HG03103 (cell line): Measurements from ENCODE around the gene YIPF3.
"Not testable (repeated sequence)": the region's sequence is repeated elsewhere in the genome, so short reads cannot be mapped to it uniquely, and the experiment has no call there.

ENCODE experiments used
- ATAC-seq: cut with Tn5 transposase; IDR thresholded peaks from one replicate; pipeline ENCODE4 v1.9.1; 2021; ENCODE audit warnings: low read depth; ENCODE audit not compliant: unreplicated experiment

YIPF3 gene

DNA sequence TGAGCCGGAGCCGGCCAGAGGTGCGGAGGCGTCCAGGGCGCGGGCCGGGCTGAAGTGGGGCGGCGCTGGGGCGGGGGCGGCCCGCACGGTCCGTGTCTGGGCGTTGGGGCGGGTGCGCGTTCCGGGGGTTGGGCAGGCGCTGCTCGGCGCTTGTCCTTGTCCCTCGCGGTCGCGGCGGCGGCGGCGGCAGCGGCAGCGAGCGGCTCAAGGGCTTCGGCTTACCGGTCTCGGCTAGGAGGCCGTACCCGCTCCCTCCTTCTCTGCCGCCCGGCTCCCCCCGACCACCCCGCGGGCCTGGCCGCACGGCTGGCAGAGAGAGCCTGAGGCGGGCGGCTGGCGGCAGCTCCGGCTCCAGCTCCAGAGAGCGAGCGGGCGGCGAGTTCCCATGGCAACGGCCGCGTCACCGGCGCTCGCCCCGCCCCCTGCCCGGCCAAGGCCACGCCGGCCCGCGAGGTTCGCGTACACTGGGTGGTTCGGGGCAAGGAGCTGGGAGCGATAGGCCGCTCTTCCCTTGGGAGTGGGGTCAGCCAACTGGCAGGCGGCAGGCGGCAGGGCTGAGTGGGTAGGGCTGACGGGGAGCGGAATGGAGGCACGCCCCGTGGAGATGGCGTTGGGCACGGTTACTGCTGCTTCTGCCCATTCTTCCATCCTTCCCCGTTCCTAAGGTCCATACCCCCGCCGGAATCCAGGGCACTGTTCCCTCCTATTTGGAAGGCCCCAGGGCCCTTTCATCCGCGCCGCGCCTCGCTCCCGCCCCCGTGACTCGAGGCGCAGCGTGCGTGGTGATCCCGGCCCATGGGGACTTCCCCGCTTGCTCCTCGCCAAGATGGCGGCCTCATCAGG, 6.5 kb downstream of the YIPF3 start, which contains the start of gene LRRC73:
TSS of gene LRRC73 (minus strand) at position 363 of the 843 bp plus-strand sequence. CDS start 561 bp downstream, outside the sequence.
- ATAC-seq: no peak

DNA sequence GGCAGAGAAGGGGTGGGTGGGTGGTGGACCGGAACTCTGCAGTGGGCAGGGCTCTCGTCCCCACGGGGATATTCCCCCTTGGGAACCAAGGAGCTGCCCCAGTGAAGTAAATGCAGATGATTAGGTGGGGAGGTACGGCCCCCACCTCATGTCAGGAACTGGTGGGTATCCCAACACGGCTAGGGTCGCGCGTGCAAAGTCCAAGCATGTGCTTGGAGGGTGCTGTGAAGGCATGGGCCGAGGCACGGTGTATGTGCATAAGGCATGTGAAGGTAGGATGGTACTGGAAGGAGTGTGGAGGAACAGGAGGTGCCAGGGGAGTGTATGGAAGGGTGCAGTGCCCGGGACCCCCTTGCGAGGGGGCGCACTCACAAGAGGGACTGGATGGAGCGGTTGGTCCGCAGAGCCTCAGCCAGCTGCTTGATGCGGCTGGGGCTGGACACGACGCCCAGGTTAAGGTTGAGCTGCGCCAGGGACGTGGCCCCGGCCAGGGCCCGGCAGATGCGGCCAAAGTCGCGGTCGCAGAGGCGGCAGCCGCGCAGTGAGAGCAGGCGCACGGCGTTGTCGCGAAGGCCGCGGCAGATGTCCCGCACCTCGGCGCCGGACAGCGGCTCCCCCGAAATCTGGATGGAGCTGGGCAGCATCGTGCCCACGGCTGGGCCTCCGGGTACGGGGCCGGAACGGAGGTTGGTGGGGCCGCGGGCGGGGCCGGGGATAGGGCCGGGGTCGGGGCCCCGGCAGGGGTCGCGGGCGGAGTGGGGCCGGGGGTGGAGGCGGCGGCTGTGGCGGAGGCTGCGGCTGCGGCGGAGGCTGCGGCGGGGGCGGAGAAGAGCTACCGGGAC, 7.4 kb downstream of the YIPF3 start:
- no peak for ATAC-seq

DNA sequence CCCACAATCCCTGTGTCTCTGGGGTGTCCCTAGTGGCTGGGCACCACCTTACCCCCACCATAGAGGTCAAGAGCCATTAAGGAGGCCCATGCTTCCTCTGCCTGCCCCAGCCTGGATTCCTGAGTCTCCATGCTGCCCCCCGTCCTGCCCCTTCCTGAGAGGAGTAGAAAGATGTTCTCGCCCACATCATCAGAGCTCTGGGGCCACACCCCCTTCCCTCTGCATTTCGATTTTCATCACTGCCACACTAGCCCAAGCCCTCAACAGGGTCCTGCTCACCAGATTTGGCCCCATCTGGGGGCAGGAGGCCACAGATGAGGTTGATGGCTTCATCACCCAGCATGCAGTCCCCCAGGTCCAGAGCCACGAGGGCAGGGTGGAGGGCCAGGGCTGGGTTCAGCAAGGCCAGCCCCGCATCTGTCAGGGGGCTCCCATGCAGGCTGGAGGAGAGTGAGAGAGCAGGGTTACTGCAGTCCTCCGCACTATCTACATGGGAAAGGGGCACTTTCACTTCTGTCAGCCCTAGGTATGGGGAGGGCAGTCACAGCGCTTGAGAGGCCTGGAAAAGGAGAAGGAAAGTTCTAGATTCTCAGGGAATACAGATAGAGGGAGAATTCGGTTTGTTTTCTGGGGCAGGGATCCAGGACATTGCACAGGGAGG, 8.1 kb downstream of the YIPF3 start:
- ATAC-seq: no peak

- ATAC-seq: no peak
Observed at GRCh38 chr6:43506667-43507471, 9.9 kb downstream of the YIPF3 start.

DNA sequence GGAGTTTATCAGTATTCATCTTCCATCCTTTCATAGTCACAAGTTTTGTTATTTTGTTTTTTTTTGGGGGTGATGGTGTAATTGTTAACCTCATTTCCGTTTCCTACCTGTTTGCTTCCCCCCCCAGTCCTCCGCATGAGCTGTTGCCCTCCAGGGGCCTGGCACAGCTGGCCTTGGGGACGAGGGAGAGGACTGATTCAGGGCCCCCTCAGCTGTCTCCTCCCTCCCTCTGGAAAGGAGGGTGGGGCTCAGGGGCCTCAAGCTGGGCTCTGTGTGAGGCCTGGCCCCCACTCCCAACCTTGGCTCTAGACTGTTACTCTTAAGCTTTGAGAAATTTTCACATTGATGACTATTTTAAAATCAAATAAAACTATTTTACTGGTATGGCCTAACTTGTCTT, 10.6 kb downstream of the YIPF3 start:
- no peak for ATAC-seq

DNA sequence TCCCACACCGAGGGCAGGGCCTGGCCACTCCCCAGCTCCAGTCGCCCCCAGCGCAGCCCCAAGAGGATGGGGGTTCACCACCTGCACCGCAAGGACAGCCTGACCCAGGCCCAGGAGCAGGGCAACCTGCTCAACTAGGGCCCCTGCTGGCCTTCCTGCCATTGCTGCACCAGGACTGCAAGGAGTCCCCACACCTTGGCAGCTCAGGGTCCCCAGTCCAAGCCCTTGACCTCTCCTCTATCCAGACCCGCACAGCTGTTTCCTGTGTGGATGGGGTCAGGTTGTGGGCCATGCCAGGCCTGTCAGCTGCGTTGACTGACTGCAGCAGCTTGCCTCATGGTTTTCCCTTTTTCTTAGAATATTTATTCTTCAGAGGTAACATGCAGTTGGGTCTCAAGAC, 11.0 kb downstream of the YIPF3 start:
- no peak for ATAC-seq

- ATAC-seq: no peak
Observed at GRCh38 chr6:43504756-43505593, 11.8 kb downstream of the YIPF3 start.

- ATAC-seq: no peak
Observed at GRCh38 chr6:43503443-43503842, 13.3 kb downstream of the YIPF3 start.

DNA sequence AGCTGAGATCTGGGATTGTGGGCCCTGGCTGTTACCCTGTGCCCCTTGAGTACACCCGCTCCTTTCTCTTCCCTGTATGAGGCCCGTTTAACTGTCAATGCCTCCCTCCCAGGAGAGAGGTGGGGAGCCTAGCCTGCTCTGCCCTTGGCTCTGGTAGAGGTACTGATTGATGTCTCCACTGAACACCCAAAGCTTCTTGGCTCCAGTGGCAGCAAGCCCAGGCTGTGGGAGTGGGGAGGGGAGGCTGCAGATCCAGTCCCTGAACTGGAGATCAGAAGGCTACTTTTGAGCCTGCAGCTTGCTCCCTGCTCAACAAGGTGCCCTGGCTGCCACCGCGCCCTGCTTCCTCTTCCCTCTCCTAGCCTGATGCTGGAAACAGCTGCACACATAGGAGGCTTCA, 14.1 kb downstream of the YIPF3 start:
- ATAC-seq: no peak

DNA sequence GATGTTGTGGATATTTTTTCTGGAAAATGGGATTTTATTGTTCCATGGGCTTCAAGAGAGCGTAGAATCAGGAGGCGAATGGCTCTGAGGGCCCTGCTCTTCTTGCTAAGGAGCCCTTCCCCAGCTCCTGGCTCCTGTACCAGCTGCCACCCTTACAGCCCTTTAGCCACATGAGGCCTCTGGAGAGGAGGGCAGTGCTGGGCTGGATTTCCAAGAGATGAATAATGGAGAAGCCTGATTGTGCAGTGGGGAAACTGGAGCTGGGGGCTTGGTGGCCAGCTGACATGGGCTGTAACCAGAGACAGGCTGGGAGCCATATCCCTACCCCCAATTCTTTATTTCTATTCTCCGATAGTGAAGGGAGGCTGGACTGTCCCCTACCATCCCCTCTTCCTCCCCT, 15.8 kb downstream of the YIPF3 start:
- no peak for ATAC-seq

GRCh38 chr6:43499028-43499815, 17.5 kb downstream of the YIPF3 start:
- ATAC-seq: no peak

- not testable (repeated sequence) for ATAC-seq
Observed at GRCh38 chr6:43498291-43498690, 18.4 kb downstream of the YIPF3 start.

DNA sequence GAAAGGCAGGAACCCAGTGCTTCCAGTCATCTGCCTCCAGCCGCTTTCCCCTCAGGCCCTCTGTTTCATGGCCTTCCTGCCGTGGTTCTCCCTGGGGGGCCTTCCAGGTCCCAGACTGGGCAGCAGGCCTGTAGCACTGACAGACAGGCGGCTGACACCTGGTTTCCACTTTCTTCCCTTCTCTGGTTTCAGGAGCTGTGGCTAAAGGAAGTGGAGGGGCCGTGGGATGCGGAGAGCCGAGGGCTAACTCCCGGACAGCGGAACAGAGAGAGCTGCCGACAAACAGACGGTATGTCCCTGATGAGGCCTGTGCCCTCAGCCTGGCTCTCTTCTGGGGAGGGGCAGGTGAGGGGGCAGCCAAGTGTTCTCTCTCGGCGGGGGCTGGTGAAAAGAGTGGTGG, 19.0 kb downstream of the YIPF3 start:
- no peak for ATAC-seq

- ATAC-seq: no peak
Observed at GRCh38 chr6:43497129-43497396, 19.7 kb downstream of the YIPF3 start.

DNA sequence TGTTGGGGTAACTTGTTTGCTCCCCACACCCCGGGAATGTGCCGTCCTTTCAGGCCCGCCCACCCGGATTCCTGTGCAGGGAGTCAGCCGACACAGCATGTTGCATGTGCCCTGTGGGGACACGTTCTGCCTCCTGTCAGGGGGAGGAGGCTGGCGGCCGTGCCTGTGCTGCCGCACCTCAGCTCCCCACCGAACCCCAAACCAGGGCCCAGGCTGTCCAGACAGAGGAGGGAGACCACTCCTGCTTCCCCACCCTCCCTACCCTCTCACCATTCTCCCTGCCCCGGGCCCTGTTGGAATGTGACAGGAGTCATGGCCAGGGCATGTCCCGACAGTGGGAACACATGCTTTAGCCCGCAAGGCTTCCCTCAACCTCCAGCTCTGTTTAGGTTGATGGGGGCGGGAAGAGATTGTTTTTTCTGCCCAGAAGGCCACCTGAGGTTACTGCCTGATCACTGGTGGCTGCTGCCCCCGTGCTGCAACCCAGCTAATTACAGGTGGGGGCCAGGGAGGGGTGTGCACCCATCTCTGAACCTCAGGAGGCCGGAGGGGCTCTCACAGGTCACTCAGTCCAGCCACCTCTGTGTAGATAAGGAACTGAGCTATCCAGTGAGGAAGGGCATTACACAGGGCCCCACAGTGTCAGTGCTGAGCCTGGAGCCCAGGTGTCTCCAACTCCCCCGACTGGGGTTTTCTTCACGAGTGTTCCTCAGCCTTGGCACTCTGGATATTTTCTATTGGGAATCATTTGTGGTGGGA, 20.2 kb downstream of the YIPF3 start:
- ATAC-seq: no peak

DNA sequence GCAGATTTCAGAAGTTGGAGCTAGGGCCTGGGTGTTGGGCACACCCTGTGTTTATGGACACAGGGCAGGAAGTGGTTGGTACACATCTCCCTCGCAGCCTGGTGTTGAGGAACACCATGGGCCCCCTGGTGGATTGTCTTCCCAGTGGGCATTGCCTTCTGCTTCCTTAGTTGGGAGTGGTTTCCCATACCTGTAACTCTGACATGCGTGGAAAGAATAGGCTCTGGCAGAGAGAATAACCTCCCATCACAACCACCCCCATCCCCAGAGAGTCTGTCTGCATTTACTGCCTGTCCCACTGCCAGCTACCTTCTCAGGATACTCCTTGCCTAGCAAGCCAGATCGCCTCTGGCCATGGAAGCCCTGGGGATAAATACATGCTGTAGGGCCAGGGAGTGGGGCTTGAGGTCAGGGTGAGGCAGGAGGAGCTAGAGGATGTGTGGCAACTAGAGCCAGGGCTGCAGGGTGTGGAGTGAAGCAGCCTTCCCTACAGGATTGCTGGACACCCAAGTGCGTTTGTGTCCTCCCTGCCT, 21.3 kb downstream of the YIPF3 start:
- no peak for ATAC-seq

DNA sequence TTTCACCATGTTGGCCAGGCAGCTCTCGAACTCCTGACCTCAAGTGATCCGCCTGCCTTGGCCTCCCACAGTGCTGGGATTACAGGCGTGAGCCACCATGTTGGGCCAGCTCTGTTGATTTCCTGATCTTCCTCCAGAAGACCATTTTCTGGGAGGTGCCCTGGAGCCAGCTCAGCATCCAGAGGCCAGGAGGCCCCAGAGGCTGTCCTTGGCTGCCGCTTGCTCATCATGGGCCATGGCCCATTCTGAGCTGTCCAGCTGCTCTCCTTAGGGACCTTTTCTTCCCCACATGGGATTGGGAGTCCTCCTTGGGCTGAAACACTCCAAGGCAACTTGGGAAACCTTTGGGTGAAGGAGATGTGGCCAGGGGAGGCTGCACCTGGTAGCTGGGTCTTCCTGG, 22.0 kb downstream of the YIPF3 start:
- ATAC-seq: no peak

DNA sequence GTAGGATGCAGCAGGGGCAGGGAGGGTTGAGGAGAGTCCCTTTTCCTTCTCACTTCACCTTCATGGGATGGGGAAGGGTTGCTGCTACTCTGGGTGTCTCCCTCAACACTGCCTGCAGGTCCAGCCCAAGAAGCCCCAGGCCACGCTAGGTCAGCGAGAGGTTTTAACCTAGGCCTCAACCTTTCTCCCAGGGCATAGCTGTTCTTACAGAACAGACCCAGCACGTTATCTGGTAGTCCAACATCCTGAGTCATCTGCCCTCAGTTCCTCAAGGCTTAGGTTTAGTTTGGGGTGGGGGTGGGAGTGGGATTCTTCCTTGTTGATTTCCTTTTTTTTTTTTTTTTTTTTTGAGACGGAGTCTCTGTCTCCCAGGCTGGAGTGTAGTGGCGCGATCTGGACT, 22.4 kb downstream of the YIPF3 start:
- no peak for ATAC-seq
